Panc1 (cell line): Measurements from ENCODE around the gene SRGAP3.

Experiments used
- POLR2AphosphoS5 ChIP-seq: IDR thresholded peaks from 2 replicates; pipeline ENCODE4 v1.6.1; 2012; ENCODE audit warnings: mild to moderate bottlenecking, low read depth, low read length, moderate library complexity
- SIN3A ChIP-seq: IDR thresholded peaks from 2 replicates; pipeline ENCODE4 v1.6.1; 2012; ENCODE audit warnings: low read depth, mild to moderate bottlenecking, low read length, moderate library complexity, borderline replicate concordance; ENCODE audit not compliant: insufficient read depth
- TCF7L2 ChIP-seq: IDR thresholded peaks from 2 replicates; pipeline ENCODE4 v1.6.1; 2011; ENCODE audit warnings: mild to moderate bottlenecking, low read depth, low read length, inconsistent platforms
- TF ChIP-seq, protein P1 (sequence below): fragments of 450-650 bp; IDR thresholded peaks from 2 replicates; pipeline ENCODE4 v1.5.1; 2017; ENCODE audit warnings: mild to moderate bottlenecking
- TF ChIP-seq, protein P2 (sequence below), 2 experiments: IDR thresholded peaks; 2 replicates each; pipeline ENCODE4 v1.6.1; 2011 to 2012; ENCODE audit warnings: low read depth in 2 of 2, control low read depth in 1 of 2, low read length in 1 of 2, mild to moderate bottlenecking in 1 of 2, moderate library complexity in 1 of 2; ENCODE audit not compliant: insufficient read depth in 1 of 2

DNA sequence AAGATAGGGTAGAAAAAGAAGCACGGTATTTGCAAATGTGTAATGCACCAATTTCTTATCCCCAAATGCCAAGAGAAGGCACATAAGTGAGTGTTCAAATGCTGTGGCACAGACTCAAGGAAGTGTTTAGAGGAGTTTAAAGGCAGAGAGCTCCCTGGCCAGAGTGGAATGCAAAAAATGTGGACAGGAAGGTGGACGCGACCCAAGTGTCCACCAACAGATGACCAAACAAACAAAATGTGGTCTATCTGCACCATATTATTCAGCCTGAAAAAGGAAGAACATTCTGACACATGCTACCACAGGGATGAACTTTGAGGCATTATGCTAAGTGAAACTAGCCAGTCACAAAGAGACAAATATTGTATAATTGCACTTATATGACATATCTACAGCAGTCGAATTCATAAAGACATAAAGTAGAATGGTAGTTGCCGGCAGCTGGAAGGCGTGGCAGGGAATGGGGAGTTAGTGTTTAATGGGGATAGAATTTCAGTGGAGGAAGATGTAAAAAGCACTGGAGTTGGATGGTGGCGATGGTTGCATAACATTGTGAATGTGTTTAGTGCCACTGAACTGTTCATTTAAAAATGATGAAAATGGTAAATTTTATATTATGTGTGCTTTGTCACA lies 126.6 kb downstream of the SRGAP3 start:
- TF ChIP-seq, protein P1, sequence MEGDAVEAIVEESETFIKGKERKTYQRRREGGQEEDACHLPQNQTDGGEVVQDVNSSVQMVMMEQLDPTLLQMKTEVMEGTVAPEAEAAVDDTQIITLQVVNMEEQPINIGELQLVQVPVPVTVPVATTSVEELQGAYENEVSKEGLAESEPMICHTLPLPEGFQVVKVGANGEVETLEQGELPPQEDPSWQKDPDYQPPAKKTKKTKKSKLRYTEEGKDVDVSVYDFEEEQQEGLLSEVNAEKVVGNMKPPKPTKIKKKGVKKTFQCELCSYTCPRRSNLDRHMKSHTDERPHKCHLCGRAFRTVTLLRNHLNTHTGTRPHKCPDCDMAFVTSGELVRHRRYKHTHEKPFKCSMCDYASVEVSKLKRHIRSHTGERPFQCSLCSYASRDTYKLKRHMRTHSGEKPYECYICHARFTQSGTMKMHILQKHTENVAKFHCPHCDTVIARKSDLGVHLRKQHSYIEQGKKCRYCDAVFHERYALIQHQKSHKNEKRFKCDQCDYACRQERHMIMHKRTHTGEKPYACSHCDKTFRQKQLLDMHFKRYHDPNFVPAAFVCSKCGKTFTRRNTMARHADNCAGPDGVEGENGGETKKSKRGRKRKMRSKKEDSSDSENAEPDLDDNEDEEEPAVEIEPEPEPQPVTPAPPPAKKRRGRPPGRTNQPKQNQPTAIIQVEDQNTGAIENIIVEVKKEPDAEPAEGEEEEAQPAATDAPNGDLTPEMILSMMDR: no peak
- TF ChIP-seq, protein P2, sequence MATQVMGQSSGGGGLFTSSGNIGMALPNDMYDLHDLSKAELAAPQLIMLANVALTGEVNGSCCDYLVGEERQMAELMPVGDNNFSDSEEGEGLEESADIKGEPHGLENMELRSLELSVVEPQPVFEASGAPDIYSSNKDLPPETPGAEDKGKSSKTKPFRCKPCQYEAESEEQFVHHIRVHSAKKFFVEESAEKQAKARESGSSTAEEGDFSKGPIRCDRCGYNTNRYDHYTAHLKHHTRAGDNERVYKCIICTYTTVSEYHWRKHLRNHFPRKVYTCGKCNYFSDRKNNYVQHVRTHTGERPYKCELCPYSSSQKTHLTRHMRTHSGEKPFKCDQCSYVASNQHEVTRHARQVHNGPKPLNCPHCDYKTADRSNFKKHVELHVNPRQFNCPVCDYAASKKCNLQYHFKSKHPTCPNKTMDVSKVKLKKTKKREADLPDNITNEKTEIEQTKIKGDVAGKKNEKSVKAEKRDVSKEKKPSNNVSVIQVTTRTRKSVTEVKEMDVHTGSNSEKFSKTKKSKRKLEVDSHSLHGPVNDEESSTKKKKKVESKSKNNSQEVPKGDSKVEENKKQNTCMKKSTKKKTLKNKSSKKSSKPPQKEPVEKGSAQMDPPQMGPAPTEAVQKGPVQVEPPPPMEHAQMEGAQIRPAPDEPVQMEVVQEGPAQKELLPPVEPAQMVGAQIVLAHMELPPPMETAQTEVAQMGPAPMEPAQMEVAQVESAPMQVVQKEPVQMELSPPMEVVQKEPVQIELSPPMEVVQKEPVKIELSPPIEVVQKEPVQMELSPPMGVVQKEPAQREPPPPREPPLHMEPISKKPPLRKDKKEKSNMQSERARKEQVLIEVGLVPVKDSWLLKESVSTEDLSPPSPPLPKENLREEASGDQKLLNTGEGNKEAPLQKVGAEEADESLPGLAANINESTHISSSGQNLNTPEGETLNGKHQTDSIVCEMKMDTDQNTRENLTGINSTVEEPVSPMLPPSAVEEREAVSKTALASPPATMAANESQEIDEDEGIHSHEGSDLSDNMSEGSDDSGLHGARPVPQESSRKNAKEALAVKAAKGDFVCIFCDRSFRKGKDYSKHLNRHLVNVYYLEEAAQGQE (IDR thresholded peaks at IDR 0.05; ENCODE audit: insufficient read depth in 1 of 2, low read depth in 2 of 2, low read length in 1 of 2): no peak
- TF ChIP-seq POLR2AphosphoS5 (no peak), TCF7L2 (no peak), SIN3A (no peak)
